ENCODE data around the gene NPTX1. TPM values are rescaled to one million over a fixed set of nuclear protein-coding genes. Genes with fewer than 3 reads are reported as not detected.

The NPTX1 gene
- total and polyA plus RNA-seq, 2 experiments from 2014 or later: not detected

- no peaks in the 10 kb centered on the region for H3K36me3 ChIP-seq
- H3K4me1 ChIP-seq (ENCODE audit: low read depth): no peaks in the 10 kb centered on the region
- DNase-seq (ENCODE audit: low read depth in 1 of 2, low spot score in 1 of 2): no peak
- no peak overlapping the region for H3K27ac ChIP-seq
- no peaks in the 10 kb centered on the region for H3K27me3 ChIP-seq
- H3K9me3 ChIP-seq (ENCODE audit: low read depth): no peaks in the 10 kb centered on the region
- TF ChIP-seq CTCF (IDR thresholded peaks at IDR 0.05; ENCODE audit: low read depth, low read length): no peak
- no peak overlapping the region for H3K4me3 ChIP-seq
Measured at GRCh38 chr17:80433916-80434666, 42.3 kb downstream of the NPTX1 start.

- H3K4me1 ChIP-seq (ENCODE audit: low read depth): no peaks in the 10 kb centered on the region
- H3K36me3 ChIP-seq: no peaks in the 10 kb centered on the region
- no peak overlapping the region for H3K27ac ChIP-seq
- no peak overlapping the region for H3K4me3 ChIP-seq
- DNase-seq (ENCODE audit: low read depth in 1 of 2, low spot score in 1 of 2): no peak
- no peak for TF ChIP-seq CTCF (IDR thresholded peaks at IDR 0.05; ENCODE audit: low read depth, low read length)
- H3K9me3 ChIP-seq (ENCODE audit: low read depth): no peaks in the 10 kb centered on the region
- no peaks in the 10 kb centered on the region for H3K27me3 ChIP-seq
Measured at GRCh38 chr17:80432961-80433550, 43.4 kb downstream of the NPTX1 start.

GRCh38 chr17:80432350-80432955 lies 44.0 kb downstream of the NPTX1 start:
- Histone ChIP-seq H3K27me3 (no peaks in the 10 kb centered on the region), H3K36me3 (no peaks in the 10 kb centered on the region), H3K27ac (no peak overlapping the region), H3K9me3 (ENCODE audit: low read depth) (no peaks in the 10 kb centered on the region), H3K4me3 (no peak overlapping the region), H3K4me1 (ENCODE audit: low read depth) (no peaks in the 10 kb centered on the region)
- TF ChIP-seq CTCF (IDR thresholded peaks at IDR 0.05; ENCODE audit: low read depth, low read length): no peak
- DNase-seq (ENCODE audit: low read depth in 1 of 2, low spot score in 1 of 2): no peak

- no peak for TF ChIP-seq CTCF (IDR thresholded peaks at IDR 0.05; ENCODE audit: low read depth, low read length)
Measured at GRCh38 chr17:80431246-80432195, 44.9 kb downstream of the NPTX1 start.

More at GRCh38 chr17:80431246-80432195, 44.9 kb downstream of the NPTX1 start:
- H3K27ac ChIP-seq: no peak overlapping the region
- no peak for DNase-seq (ENCODE audit: low read depth in 1 of 2, low spot score in 1 of 2)
- no peaks in the 10 kb centered on the region for H3K36me3 ChIP-seq
- no peaks in the 10 kb centered on the region for H3K4me1 ChIP-seq (ENCODE audit: low read depth)
- no peak overlapping the region for H3K4me3 ChIP-seq
- H3K27me3 ChIP-seq: no peaks in the 10 kb centered on the region
- no peaks in the 10 kb centered on the region for H3K9me3 ChIP-seq (ENCODE audit: low read depth)

Data from cardiac muscle cell (in vitro differentiated cells and primary cell).